ENCODE data around the gene PDZK1.

GRCh38 chr1:145730900-145731299 is 23.7 kb upstream of the PDZK1 start:
- TF ChIP-seq EZH2 (IDR thresholded peaks at IDR 0.05; ENCODE audit: borderline replicate concordance, low read depth, low read length, poor library complexity, severe bottlenecking) (no peak), CTCF (conservative IDR thresholded peaks at IDR 0.05; ENCODE audit: low read depth, low read length) (no peak)
